Calu3 (cell line): ENCODE measurements around the gene GRN. TPM values are rescaled to one million over a fixed set of nuclear protein-coding genes. Genes with fewer than 3 reads are reported as not detected.

Experiments used
- BruUV-seq: library from RNA; stranded (reverse); fragments of 400-500 nt; replicated peaks from 2 replicates; lab custom pipeline; 2021; lab: Mats Ljungman, UMichigan
- CTCF ChIA-PET: fragments of 300-600 bp; sonication (Branson Sonifier 250); formaldehyde crosslinking; loops from one replicate; lab custom pipeline; 2022; ENCODE audit warnings: antibody characterized with exemption; lab: Charles Lee
- DNase-seq: peaks from one replicate; pipeline ENCODE4 v3.0.0; 2022
- H3K27ac Mint-ChIP-seq: one replicate; pipeline ENCODE4 v1.8.0; 2022; ENCODE audit warnings: mixed read lengths; ENCODE audit not compliant: unreplicated experiment
- H3K27me3 Mint-ChIP-seq: one replicate; pipeline ENCODE4 v1.8.0; 2022; ENCODE audit warnings: mixed read lengths; ENCODE audit not compliant: unreplicated experiment
- H3K36me3 Mint-ChIP-seq: one replicate; pipeline ENCODE4 v1.8.0; 2022; ENCODE audit warnings: mild to moderate bottlenecking, moderate library complexity, mixed read lengths; ENCODE audit not compliant: insufficient read depth, unreplicated experiment
- H3K4me1 Mint-ChIP-seq: one replicate; pipeline ENCODE4 v1.8.0; 2022; ENCODE audit warnings: mild to moderate bottlenecking, low read depth, mixed read lengths; ENCODE audit not compliant: unreplicated experiment
- H3K4me3 Mint-ChIP-seq: one replicate; pipeline ENCODE4 v1.8.0; 2022; ENCODE audit warnings: mild to moderate bottlenecking, low read depth, moderate library complexity, mixed read lengths; ENCODE audit not compliant: unreplicated experiment
- H3K9me3 Mint-ChIP-seq: one replicate; pipeline ENCODE4 v1.8.0; 2022; ENCODE audit warnings: low read depth, mixed read lengths; ENCODE audit not compliant: unreplicated experiment
- CTCF ChIP-seq: fragments of 200-600 bp; IDR thresholded peaks from one replicate; pipeline ENCODE4 v1.8.0; 2022; ENCODE audit warnings: antibody characterized with exemption; ENCODE audit not compliant: unreplicated experiment
- intact Hi-C: fragments of 100-400 bp; cut with micrococcal nuclease; formaldehyde crosslinking; loops from one replicate; pipeline ENCODE4 v1.10.0; 2022; ENCODE audit not compliant: unreplicated experiment
- total RNA-seq: library from RNA; stranded (reverse); gene quantifications from 2 replicates; pipeline ENCODE4 v1.2.3, GENCODE V29; 2022

GRN gene
- total RNA-seq, 1 experiment from 2014 or later = 376 TPM

- Mint-ChIP-seq H3K4me3 (no peak overlapping the region), H3K4me1 (no peaks in the 10 kb centered on the region), H3K27ac (no peak overlapping the region), H3K36me3 (peaks cover 14% of the 10 kb centered on the region), H3K27me3 (peaks cover 21% of the 10 kb centered on the region), H3K9me3 (no peaks in the 10 kb centered on the region)
- TSS peak; percentile 81 for BruUV-seq
- no peak for TF ChIP-seq CTCF
- intact Hi-C loops = no loop called here
- CTCF ChIA-PET = interaction anchor here (2.2 kb wide), 1 partner anchor 11 kb away, joined by 4 read pairs; no protein-coding TSS in a partner anchor
- no peak for DNase-seq
Observed at GRCh38 chr17:44351961-44352827, 7.1 kb downstream of the GRN start.

DNA sequence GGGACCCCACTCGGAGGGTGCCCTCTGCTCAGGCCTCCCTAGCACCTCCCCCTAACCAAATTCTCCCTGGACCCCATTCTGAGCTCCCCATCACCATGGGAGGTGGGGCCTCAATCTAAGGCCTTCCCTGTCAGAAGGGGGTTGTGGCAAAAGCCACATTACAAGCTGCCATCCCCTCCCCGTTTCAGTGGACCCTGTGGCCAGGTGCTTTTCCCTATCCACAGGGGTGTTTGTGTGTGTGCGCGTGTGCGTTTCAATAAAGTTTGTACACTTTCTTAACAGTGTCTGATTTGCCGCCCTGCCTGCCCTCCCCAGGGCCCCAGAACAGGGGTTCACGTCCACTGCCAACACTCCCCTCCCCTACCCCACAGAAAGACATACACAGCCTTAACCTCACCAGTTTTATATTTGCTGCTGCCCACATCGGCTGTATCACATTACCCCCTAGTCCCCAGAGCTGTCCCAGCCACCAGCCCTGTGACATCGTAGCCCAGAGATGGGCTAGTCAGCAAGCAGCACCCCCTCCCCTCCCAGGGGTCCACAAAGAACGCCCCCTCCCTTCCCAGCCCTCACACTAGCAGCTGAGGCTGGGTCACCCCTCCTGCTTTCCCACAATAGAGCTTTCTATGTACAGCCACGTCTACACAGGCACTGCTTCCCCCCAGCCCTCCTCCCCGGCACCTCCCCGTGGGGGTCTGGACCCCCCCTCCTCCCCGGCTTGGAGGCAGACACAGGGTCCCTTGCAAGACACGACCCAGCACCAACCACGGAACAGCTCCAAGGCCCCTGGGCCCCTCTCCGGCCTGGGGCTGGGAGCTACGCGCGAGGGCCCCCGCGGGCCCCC is 7.9 kb downstream of the GRN start:
- Mint-ChIP-seq H3K36me3 (peaks cover 14% of the 10 kb centered on the region), H3K4me1 (no peaks in the 10 kb centered on the region), H3K4me3 (peak overlapping the region; percentile 32), H3K27ac (no peak overlapping the region), H3K9me3 (no peaks in the 10 kb centered on the region), H3K27me3 (peaks cover 26% of the 10 kb centered on the region)
- no peak for TF ChIP-seq CTCF
- no peak for DNase-seq
- CTCF ChIA-PET = interaction anchor here (0.5 to 0.7 kb wide), 4 partner anchors 14 to 906 kb away, joined by 3 to 5 read pairs (median 3); no protein-coding TSS in a partner anchor
- no TSS peak for BruUV-seq
- intact Hi-C loops = no loop called here

- Mint-ChIP-seq H3K4me3 (peak overlapping the region; percentile 32), H3K9me3 (no peaks in the 10 kb centered on the region), H3K36me3 (peaks cover 14% of the 10 kb centered on the region), H3K4me1 (no peaks in the 10 kb centered on the region), H3K27ac (no peak overlapping the region), H3K27me3 (peaks cover 34% of the 10 kb centered on the region)
- no TSS peak for BruUV-seq
- CTCF ChIA-PET = interaction anchor here (0.6 to 0.7 kb wide), 4 partner anchors 9 to 907 kb away, joined by 3 to 5 read pairs (median 3); partner anchors contain the start of gene FAM171A2
- DNase-seq = peak; percentile 41
- no peak for TF ChIP-seq CTCF
- intact Hi-C loops = no loop called here
Observed at GRCh38 chr17:44353672-44354331, 8.7 kb downstream of the GRN start.
